B cell (primary cell): ENCODE measurements around the gene GPRIN2.
"Not testable (repeated sequence)": the region's sequence is repeated elsewhere in the genome, so short reads cannot be mapped to it uniquely, and the experiment has no call there.

ENCODE experiments used
- EZH2 ChIP-seq: IDR thresholded peaks from 2 replicates; pipeline ENCODE4 v1.6.1; 2012; ENCODE audit warnings: borderline replicate concordance, low read depth, mild to moderate bottlenecking, moderate library complexity, low read length; ENCODE audit not compliant: insufficient read depth, poor library complexity, severe bottlenecking
- TF ChIP-seq, protein P1 (sequence below): fragments of 200-600 bp; IDR thresholded peaks from one replicate; pipeline ENCODE4 v1.8.0; 2022; ENCODE audit warnings: antibody characterized with exemption, mild to moderate bottlenecking

- not testable (repeated sequence) for TF ChIP-seq EZH2
- TF ChIP-seq, protein P1, sequence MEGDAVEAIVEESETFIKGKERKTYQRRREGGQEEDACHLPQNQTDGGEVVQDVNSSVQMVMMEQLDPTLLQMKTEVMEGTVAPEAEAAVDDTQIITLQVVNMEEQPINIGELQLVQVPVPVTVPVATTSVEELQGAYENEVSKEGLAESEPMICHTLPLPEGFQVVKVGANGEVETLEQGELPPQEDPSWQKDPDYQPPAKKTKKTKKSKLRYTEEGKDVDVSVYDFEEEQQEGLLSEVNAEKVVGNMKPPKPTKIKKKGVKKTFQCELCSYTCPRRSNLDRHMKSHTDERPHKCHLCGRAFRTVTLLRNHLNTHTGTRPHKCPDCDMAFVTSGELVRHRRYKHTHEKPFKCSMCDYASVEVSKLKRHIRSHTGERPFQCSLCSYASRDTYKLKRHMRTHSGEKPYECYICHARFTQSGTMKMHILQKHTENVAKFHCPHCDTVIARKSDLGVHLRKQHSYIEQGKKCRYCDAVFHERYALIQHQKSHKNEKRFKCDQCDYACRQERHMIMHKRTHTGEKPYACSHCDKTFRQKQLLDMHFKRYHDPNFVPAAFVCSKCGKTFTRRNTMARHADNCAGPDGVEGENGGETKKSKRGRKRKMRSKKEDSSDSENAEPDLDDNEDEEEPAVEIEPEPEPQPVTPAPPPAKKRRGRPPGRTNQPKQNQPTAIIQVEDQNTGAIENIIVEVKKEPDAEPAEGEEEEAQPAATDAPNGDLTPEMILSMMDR: not testable (repeated sequence)
Observed at GRCh38 chr10:46600516-46600915, 44.1 kb upstream of the GPRIN2 start.
